ENCODE data around the gene SHROOM4. TPM values are rescaled to one million over a fixed set of nuclear protein-coding genes. Genes with fewer than 3 reads are reported as not detected.

SHROOM4 gene
- total RNA-seq, 1 experiment from 2014 or later, result 2.1 TPM

DNA sequence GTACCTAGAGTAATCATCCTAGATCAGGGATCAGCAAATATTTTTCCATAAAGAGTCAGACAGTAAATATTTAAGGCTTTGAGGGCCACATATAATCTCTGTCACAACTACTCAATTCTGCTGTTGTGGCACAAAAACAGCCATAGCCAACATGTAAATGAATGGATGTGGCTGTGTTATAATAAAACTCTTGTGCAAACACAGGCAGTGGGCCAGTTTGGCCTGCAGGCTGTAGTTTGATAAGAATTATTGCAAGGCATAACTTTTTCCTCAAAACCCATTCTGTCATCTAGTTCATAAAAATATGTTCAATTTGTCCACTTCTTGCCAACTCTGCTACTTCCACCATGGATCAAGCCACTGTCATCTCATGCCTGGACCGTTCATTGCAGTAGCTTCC is 39.4 kb upstream of the SHROOM4 start:
- Histone ChIP-seq H4K8ac (replicated peaks; ENCODE audit: insufficient read length, low read depth, low read length) (no peak overlapping the region), H3K23me2 (ENCODE audit: insufficient read length, low read depth, low read length, poor library complexity, severe bottlenecking) (no peaks in the 10 kb centered on the region), H2BK20ac (ENCODE audit: low read depth, low read length, poor library complexity, severe bottlenecking) (no peak overlapping the region), H3K9ac (ENCODE audit: extremely low read depth, insufficient read length, low read length) (no peak overlapping the region), H2BK120ac (ENCODE audit: low read depth, low read length, poor library complexity, severe bottlenecking) (no peak overlapping the region), H3K14ac (ENCODE audit: insufficient read depth, low read length) (no peak overlapping the region), H3K27ac (ENCODE audit: insufficient read length, low read depth, low read length) (no peak overlapping the region), H3K4me2 (ENCODE audit: insufficient read depth, insufficient read length, low read length) (no peak overlapping the region), H2BK15ac (ENCODE audit: low read depth, low read length) (no peak overlapping the region), H3K27me3 (ENCODE audit: insufficient read depth, low read length) (no peaks in the 10 kb centered on the region), H2AK5ac (ENCODE audit: insufficient read length, low read length) (no peak overlapping the region), H3T11ph (ENCODE audit: low read length) (no peak overlapping the region), H4K91ac (ENCODE audit: insufficient read length, low read depth, low read length) (no peak overlapping the region), H3K56ac (ENCODE audit: insufficient read length, low read depth, low read length) (no peak overlapping the region), H4K5ac (ENCODE audit: insufficient read length, low read depth, low read length) (no peak overlapping the region), H3K4me1 (ENCODE audit: insufficient read depth, low read length) (no peaks in the 10 kb centered on the region), H3K18ac (ENCODE audit: insufficient read length, low read depth, low read length) (no peak overlapping the region), H3K9me3 (ENCODE audit: control insufficient read depth, low read depth, low read length) (no peaks in the 10 kb centered on the region), H3K4ac (ENCODE audit: low read depth, low read length) (no peak overlapping the region), H2AFZ (ENCODE audit: low read length) (no peak overlapping the region), H4K20me1 (ENCODE audit: control insufficient read depth, insufficient read depth, insufficient read length) (no peaks in the 10 kb centered on the region), H2BK5ac (ENCODE audit: insufficient read length, low read length) (no peak overlapping the region), H3K79me2 (ENCODE audit: insufficient read depth, low read length) (no peaks in the 10 kb centered on the region), H3K79me1 (ENCODE audit: insufficient read depth, low read depth, low read length, poor library complexity, severe bottlenecking) (no peaks in the 10 kb centered on the region), H2BK12ac (ENCODE audit: insufficient read length, low read depth, low read length) (no peak overlapping the region), H3K23ac (ENCODE audit: insufficient read length, low read depth, low read length) (no peak overlapping the region)
- Mint-ChIP-seq H3K36me3 (ENCODE audit: insufficient read depth in 1 of 3, low read depth in 3 of 3) (peaks cover 0 to 2% (median 2%) of the 10 kb centered on the region in 3 experiments; a peak in 5 of 7 replicates), H3K4me1 (no peaks in the 10 kb centered on the region), H3K4me3 (no peak overlapping the region), H3K9me3 (peaks cover 67 to 72% of the 10 kb centered on the region in 2 experiments), H3K27ac (no peak overlapping the region), H3K27me3 (ENCODE audit: low read depth) (no peaks in the 10 kb centered on the region; the same call in none of the 2 replicates)
- no CpG with 5 or more reads among the region's 1 CpG for WGBS (ENCODE audit: extremely low coverage, insufficient read length, low lambda C conversion rate)
- no peak for DNase-seq
- TF ChIP-seq CTCF (conservative IDR thresholded peaks at IDR 0.05), result no peak
